Measurements from ENCODE around the gene SEMA4D.
A peak's percentile ranks its signal among the peaks of the same experiment; 100 is the strongest.

Gene SEMA4D, protein sequence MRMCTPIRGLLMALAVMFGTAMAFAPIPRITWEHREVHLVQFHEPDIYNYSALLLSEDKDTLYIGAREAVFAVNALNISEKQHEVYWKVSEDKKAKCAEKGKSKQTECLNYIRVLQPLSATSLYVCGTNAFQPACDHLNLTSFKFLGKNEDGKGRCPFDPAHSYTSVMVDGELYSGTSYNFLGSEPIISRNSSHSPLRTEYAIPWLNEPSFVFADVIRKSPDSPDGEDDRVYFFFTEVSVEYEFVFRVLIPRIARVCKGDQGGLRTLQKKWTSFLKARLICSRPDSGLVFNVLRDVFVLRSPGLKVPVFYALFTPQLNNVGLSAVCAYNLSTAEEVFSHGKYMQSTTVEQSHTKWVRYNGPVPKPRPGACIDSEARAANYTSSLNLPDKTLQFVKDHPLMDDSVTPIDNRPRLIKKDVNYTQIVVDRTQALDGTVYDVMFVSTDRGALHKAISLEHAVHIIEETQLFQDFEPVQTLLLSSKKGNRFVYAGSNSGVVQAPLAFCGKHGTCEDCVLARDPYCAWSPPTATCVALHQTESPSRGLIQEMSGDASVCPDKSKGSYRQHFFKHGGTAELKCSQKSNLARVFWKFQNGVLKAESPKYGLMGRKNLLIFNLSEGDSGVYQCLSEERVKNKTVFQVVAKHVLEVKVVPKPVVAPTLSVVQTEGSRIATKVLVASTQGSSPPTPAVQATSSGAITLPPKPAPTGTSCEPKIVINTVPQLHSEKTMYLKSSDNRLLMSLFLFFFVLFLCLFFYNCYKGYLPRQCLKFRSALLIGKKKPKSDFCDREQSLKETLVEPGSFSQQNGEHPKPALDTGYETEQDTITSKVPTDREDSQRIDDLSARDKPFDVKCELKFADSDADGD

DNA sequence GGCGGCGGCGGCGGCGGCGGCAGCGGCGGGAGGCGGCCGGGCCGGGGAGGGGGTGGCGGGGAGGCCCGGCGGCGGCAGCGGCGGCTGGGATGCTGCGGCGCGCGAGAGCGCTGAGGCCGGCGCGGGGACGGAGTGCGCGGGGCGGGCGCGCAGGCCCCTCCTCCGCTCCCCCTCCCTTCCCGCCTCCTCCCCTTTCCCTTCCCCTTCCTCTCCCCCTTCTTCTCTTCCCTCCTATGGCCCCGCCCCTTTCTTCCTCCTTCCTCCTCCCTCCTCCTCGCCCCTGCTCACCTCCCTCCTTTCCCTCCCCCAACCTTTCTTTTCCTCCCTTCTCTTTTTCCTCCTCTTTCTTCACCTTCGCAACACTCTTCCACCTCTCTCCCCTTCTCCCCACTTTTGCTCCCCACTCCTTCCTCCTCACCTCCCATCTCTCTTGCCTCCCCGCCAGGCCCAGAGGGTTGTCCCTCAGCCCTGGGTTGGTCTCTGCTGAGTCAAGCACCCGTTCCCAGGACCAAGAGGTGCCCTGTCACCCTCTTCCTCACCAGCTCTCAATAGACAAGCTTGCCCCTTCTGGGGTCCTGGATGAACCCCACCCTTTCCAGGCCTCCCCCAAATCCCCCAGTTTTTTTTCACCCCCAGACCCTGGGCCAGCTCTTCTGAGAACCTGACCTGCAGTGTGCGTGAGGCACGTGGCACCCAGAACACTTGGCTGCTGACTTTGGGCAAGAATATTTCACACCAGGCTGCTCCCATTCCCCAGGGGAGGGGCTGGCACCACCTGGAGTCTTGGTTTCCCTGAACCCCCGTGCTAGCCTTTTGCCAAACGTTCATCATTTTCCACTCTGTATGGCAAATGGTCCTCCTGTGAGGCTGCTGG is at the start of gene SEMA4D:
SEMA4D (minus strand) TSS at position 136 of the 874 bp plus-strand sequence. CDS start 92,657 bp downstream, outside the sequence.
- DNase-seq (ENCODE audit: low read depth in 2 of 2), result peak in 1 of 2 donors; percentile 44

DNA sequence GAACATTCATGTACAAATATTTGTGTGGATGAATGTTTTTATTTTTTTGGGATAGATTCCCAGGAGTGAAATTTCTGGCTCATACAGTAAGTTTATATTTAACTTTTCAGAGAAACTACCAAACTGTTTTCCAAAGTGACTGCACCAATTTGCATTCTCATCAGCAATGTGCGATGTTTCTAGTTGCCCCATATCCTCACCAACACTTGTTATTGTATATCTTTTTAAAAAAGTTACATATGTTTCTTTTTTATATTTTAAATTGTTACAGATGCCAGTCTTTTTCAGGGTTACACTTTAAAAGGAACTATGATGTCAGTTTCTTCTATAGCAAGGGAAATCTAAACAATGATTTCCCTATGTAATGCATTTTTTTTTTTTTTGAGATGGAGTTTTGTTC is 49.1 kb upstream of the SEMA4D start:
- no peak for DNase-seq (ENCODE audit: low read depth in 2 of 2)

DNA sequence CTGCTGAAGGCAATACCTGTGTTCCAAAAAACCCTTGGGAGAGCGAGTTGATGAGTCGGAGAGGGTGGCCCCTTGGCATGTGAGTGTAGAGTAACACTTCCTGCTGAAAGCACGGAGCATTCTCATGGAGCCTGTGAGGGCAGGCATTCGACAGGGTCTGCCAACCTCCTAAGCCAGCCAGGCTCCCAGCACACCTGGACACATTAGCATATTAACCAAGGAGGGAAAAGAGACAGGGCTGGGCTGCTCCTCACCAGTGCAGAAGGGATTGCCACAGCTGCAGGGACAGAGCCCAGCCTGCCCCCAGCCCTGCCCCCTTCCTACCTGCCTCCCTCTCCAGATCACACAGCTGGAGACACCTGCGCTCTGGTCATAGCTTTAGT is 46.4 kb upstream of the SEMA4D start:
- no peak for DNase-seq (ENCODE audit: low read depth in 2 of 2)

DNA sequence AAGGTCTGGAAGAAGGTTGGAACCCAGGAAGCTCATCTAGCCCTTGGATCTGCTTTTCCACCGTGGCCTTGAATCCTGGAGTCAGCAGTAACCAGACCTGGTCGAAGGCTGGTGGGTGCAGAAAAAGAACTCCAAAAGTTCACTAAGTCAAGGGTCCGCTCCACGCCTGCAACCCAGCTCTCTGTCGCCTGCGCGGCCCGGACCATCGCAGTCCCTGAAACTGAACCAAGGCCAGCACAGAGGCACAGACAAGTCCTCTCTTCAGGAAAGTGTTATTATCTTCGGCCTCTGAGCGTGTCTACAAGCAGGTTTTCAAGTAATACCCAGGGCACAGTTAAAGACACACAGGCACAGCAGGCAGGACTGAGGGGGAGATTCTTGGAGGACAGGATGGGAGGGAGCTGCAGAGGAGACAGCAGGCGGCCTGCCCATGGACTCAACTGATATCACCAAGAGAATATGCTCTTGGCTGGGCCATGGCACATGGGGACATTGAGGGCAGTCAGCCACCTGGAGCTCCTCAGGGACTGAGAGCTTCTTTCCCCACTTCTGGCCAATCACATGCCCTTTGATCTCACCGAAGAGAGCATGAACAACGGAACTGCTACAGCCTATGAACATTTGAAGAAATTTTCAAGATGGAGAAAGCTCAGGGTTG is 45.8 kb upstream of the SEMA4D start:
- DNase-seq (ENCODE audit: low read depth in 2 of 2), result no peak

DNA sequence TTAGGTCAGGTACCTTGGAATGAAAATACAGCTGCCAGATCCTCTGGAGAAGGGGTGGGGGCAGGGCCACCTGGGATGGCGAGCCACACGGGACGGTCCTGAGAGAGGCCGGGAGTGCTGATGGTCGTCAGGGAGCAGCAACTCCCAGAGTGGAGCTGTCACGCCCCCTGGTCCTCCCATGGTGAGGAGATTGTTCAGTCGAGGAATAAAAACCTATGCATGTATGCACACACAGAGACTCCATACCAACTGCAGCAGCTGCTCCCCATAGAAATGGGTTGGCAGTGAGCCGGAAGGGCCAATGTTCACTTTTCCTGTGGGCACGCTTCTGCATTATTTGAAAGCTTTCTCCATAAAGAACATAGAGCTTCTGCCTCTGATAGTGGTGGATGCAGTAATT is 45.2 kb upstream of the SEMA4D start:
- no peak for DNase-seq (ENCODE audit: low read depth in 2 of 2)

DNA sequence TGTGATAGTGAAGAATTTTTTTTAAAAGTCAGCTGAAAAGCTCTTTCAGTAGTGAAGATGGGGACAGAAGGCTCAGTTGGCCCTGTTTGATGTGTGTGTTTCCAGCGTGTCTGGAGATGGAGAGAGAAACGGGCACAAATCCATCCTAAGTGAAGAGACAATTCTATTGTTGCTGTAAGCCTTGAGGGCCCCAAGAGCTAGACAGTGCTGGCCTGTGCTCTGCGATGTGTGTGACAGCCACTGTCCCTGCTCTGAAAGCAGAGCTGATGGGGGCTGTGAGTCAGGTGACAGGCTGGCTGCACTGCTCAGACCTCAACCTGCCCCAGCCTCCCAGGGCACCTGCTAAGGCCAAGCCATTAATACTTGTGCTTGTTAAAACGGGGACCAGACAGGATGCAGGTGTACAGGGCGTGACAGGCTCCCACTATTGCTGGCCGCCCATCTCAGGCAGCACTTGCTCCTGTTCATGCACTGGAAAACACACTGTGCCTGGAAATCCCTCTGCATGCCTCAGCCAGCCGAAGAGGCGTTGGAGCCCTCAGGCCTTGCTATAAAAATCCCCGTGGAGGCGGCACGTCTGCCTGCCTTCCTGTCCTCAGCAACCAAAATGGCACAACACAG is 44.6 kb upstream of the SEMA4D start:
- no peak for DNase-seq (ENCODE audit: low read depth in 2 of 2)

DNA sequence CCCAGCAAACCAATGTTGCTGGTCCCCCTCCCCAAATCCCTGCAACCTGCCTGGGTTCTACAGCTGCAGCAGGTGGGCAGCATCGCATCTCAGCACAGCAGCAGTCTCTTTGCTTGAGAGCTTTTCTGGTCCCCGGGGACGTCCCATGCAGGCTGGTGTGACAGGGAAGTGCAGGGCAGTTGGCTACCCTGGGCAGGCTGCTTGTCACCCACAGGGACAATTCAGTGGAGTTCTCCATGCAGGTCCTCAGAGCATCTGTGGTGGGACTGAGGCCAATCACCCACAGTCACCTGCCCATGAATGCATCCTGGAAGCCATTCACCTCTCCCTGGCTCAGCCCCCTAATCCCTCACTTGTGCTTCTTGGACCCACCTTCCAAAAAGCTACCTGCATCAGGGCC is 43.9 kb upstream of the SEMA4D start:
- no peak for DNase-seq (ENCODE audit: low read depth in 2 of 2)

DNA sequence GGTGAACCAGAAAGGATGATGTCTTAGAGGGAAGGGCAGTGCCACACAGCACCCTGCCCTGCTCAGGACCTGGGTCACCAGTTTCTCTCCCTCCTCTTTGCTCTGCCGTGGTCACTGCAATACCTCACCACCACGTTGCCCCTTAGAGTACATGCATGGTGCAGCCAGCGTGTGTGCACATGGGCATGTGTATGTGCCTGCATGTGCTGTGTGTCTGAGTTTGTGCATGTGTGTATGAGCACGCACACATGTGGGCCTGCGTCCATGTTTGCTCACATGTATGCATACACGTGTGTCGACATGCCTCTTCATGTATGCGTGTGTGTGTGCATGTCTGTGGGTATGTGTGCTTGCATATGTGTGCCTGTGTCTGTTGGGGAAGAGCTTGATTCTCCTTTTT is 41.5 kb upstream of the SEMA4D start:
- DNase-seq (ENCODE audit: low read depth in 2 of 2), result no peak

DNA sequence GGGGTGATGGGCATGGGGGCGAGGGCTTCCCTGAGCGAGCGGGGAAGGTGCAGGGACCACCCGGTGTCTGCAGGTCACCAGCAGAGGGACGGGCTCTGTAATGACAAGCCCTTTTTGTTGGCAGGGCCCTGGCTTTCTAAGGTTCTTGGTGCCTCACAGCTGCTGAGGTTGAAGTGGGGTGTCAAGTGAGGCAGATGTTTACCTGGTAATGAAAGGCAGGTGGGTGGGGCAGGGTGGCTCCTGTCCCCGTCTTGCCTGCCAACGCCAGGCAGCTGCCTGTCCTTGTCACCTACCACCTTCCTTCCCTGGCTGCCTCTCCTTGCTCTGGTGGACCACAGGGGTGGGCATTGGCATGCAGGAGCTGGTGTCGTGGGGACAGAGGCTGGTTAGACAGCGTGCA is 41.0 kb upstream of the SEMA4D start:
- no peak for DNase-seq (ENCODE audit: low read depth in 2 of 2)

DNA sequence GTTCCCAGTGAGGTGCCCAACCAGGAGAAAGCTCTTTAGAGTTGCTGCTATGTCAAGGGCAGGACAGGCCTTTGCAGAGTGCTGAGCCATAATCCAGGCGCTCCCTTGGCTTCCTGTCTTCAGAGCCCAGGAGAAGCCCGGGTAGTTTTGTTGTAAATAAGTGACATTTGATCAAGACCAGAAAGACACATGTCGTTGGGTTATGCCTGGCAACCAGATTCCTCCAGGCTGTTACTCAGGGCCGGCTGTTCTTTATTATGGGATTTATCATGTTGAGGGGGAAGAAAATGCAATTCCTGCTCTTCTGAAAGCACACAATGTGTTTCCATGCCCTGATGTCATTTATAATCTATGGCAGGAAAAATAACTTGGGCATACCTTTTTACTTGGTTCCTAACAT is 39.3 kb upstream of the SEMA4D start:
- no peak for DNase-seq (ENCODE audit: low read depth in 2 of 2)

DNA sequence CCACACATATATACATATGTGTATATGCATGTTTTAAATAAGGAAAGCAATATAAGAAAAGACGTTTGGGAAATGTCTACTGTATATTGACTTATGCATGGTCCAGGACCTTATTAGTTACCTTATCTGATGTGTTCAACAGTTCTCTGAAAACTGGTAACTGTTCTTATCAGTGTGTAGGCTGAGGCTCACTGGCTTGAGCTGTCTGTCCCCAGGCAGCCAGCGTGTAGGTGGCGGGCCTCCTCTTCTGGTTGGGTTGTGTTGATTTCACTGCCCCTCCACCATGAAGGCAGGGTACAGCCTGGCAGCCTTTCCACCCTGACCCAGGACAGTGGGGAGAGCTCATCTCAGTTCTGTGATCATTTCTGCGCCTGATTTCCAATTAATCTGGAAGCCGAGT is 38.7 kb upstream of the SEMA4D start:
- no peak for DNase-seq (ENCODE audit: low read depth in 2 of 2)

DNA sequence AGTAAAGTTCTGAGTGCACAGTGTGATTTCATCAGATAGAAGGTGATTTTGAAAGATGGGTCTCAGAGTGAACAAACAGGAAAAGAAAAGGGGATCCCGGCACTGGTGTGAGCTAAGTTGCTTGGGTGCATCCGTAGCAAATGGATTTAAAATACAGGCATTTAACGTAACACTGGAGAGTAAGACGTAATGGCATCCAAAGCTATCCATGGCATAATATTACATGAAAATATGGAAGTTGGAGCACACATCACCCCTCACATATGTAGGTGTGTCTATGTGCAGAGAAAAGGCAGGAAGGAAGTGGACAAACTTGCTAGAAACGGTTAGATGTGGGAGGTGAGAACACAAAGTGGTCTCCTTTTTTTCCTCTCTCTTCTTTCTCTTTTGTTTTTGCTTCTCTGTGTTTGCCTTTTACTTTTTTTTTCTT is 38.2 kb upstream of the SEMA4D start:
- DNase-seq (ENCODE audit: low read depth in 2 of 2), result no peak

DNA sequence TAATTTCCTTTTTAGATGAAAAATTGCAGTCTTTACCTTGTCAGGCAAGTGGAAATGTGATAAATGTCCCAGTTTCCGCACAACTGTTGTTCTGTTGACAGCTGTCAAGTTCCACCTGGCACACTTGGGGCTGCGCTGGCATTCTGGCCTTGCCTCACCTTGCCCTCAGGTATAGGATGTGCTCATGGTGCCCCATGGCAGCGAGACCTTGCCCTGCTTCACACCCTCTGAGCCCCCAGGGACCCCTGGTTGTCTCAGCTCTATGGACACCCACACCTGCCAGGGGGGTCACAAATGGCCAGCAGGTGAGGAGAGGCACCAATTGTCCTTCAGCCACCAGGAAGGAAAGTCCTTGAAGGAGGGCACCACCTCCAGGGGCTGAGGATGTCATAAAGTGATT is 37.5 kb upstream of the SEMA4D start:
- DNase-seq (ENCODE audit: low read depth in 2 of 2), result no peak

DNA sequence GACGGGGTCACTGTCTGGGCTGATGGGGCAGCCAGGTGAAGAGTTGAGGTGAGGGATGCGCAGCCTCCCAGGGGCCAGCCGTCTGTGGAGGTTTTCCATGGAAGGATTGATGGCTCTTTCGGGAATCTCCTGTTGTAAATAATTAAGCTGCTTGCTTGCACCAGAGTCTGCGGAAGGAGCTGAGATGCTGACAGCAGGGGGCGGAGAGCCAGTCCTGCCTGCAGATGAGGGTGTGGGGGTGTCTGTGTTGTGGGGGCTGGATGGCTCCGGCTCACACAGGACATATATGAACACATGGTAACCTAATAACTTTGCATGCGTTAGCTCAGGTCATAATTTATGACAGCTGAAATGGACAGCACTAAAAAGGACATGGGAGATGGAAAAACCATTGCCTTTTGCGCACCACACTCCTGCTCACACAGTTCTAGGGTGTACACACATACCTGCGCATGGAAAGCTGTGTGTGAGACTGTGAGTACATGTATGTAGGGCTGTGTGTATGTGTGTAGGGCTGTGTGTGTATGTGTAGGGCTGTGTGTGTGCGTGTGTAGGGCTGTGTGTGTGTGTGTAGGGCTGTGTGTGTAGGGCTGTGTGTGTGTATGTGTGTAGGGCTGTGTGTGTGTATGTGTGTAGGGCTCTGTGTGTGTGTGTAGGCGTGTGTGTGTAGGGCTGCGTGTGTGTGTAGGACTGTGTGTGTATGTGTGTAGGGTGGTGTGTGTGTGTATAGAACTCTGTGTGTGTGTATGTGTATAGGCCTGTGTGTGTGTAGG is 36.8 kb upstream of the SEMA4D start:
- DNase-seq (ENCODE audit: low read depth in 2 of 2), result no peak

DNA sequence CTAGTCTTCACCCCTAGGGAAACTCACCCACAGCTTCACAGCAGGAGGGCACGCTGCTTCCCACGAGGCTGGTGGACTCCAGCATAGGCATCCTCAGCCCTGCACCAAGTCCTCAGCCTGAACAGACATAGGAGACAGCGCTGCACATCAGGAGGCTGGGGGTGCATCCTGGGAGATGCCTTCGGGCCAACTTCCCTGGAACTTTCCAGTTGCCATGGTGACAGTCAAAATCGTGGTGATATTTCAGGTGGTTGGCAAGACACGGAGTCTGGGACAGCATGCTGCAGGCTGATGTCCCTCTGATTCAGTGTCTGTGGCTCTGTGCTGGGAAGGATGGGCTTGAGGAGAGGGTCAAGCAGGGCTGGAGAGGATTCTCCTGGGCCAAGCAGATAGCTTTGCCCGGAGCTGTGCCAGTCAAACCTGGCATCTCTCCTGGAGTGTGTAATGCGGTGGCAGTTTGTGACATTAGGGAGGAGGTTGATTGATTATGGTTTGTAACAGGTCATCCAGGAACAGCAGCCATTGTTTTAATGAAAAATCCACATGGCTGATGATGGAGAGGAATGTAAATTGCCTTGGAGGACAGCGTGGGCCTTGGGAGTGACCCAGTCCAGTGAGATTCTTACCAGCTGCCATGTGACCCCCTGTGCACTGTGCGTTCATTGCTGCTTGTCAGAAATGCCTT is 35.6 kb upstream of the SEMA4D start:
- DNase-seq (ENCODE audit: low read depth in 2 of 2), result no peak

DNA sequence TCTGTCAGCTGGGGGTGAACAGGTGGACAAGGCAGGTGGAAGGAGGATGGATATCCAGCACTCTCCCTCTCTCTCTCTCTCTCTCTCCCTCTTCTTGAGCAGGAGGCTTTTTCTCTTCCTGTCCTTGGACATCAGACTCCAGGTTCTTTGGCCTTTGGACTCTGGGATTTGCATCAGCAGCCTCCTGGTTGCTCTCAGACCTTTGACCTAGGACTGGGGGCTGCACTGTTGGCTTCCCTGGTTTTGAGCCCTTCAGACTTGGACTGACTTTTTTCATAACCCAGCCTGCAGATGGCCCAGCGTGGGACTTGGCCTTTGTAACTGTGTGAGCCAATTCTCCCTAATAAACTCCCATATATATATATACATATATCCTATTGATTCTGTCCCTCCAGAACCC is 35.0 kb upstream of the SEMA4D start:
- DNase-seq (ENCODE audit: low read depth in 2 of 2), result no peak

DNA sequence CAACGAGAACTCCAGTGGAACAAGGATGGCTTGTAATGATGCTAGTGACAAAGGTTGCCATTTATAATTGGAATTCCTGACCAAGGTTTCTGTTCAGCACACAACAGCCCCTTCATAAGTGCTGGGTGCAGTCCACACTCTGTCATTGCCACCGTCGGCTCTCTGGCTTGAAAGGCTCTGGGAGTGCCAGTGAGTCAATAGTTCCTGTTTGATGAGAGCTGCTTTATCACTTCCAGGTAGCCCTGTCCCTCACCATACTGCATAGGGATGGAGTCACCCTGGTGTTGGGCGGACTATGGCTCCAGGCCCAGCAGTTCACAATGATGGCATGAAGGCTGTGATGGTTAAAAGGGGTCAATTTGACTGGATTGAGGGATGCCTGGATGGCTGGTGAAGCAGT is 34.6 kb upstream of the SEMA4D start:
- peak in 1 of 2 donors; percentile 29 for DNase-seq (ENCODE audit: low read depth in 2 of 2)

DNA sequence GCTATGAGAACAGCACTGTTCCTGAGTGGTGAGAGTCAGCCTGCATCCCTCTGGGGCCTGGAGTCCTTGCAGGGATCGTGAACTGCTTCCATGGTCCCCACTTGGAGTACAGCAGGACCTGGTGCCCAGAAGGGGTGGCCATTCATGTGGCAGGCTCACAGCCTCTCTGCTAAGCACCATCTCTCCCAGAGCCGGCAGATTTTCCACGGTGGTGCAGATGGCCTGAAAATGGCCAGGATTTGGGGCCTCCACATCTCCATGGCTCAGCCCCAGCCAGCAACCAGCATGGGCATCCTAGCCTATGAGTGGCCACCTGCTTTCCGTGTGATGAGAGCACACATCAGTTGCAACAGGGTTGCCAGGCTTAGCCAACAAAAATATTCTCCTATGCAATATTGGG is 33.9 kb upstream of the SEMA4D start:
- no peak for DNase-seq (ENCODE audit: low read depth in 2 of 2)

DNA sequence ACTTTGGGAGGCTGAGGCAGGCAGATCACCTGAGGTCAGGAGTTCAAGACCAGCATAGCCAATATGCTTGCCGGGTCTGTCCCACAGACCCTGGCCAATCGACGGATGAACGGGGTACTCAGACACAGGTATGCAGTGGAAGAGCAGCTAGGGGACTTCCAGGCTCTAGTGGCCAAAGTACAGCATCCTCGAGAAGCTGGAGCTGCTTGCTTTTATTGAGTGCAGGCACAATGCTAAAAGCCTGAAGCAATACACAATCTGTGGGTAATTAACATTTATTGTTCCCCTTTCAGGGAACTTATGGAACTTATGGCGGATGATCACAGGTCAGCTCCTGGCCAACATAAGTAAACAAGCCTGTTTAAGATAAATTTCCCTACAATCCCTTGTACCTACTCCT is 32.8 kb upstream of the SEMA4D start:
- DNase-seq (ENCODE audit: low read depth in 2 of 2), result no peak

Data from activated CD8-positive, alpha-beta memory T cell treated with anti-CD3 and anti-CD28 coated beads for 4 hours (primary cell).